ENCODE data around the gene PTGES. TPM values are rescaled to one million over a fixed set of nuclear protein-coding genes. Genes with fewer than 3 reads are reported as not detected.

The PTGES gene
- total RNA-seq, 1 experiment from 2014 or later = 17.2 TPM

DNA sequence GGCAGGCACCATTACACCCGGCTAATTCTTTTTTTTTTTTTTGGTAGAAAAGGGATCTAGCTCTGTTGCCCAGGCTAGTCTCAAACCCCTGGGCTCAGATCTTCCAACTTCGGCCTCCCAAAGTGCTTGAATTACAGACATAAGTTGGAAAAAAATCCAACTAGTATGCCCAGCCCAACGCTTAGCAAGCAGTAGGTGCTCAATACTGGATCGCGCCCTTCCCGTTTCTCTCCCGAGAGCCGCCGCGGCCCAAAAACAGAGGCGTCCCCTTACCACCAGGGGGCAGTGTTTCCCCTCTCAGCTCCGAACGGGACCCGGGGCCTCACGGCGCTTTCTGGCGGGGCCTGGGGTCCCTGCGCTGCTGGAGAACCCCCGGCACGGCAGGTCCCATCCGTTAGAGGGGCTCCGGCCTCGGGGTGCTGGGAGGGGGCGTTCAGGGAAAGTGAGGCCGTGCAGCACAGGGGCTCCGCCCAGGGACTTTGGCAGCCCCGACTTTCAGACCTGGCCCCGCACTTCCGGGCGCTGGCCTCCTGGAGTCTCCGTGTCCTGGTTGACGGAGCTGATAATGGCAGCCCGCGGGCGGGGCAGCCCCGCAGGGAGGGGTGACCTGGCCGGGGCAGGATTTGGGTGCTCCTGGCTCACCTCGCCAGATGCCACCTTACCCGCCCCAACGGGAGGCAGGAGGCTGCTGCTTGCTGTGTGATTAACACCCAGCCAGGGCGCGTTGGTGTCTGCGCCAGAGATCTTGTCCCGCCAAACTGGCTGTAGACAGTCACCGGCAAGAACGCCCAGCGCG lies 15.2 kb downstream of the PTGES start:
- no peaks in the 10 kb centered on the region for H3K9me2 ChIP-seq (ENCODE audit: insufficient read depth)
- H4K20me1 ChIP-seq (ENCODE audit: insufficient read depth) = no peaks in the 10 kb centered on the region
- H3K36me3 ChIP-seq (ENCODE audit: control insufficient read depth in 1 of 2, insufficient read depth in 2 of 2, low read length in 2 of 2) = no peaks in the 10 kb centered on the region
- no peaks in the 10 kb centered on the region for H3K27me3 ChIP-seq (ENCODE audit: insufficient read depth, low read length)
- BruUV-seq (replicated peaks) = no TSS peak
- H3K9me3 ChIP-seq (ENCODE audit: control insufficient read depth in 1 of 2, insufficient read depth in 1 of 2, low read depth in 1 of 2, low read length in 2 of 2) = no peaks in the 10 kb centered on the region
- no peaks in the 10 kb centered on the region for H3K79me2 ChIP-seq (ENCODE audit: insufficient read depth, low read length)
- ChIA-PET CTCF (interaction anchor here (0.5 to 3.4 kb wide), 22 partner anchors 9 to 606 kb away, joined by 3 to 54 read pairs (median 6); partner anchors contain the start of genes NTMT1 and PTGES), RAD21 (ENCODE audit: low non-redundant PET in 1 of 2, low total read pairs in 2 of 2, uncharacterized antibody in 2 of 2, unreplicated experiment in 2 of 2) (interaction anchor here (0.6 to 2.0 kb wide), 10 partner anchors 11 to 53 kb away, joined by 3 to 9 read pairs (median 4); no protein-coding TSS in a partner anchor), POLR2A (interaction anchor here (0.6 to 2.0 kb wide), 9 partner anchors 8 to 598 kb away, joined by 3 to 11 read pairs (median 4); partner anchors contain the start of gene PTGES)
- peak overlapping the region; percentile 77 for H3K27ac ChIP-seq (ENCODE audit: low read depth, low read length)
- peak overlapping the region; percentile 71 for H3K9ac ChIP-seq (ENCODE audit: low read length)
- intact Hi-C loops (cut with micrococcal nuclease) = loop anchor here (1.0 kb wide), 1 partner anchor 46 kb away; no protein-coding TSS in a partner anchor
- peak overlapping the region; percentile 97 for H3K4me2 ChIP-seq (ENCODE audit: low read length)
- H2AFZ ChIP-seq (ENCODE audit: low read depth, low read length, poor library complexity, severe bottlenecking) = peak overlapping the region; percentile 74
- ATAC-seq = peak; percentile 90
- peak; percentile 51 for DNase-seq (ENCODE audit: low read depth, low spot score)
- H3K4me3 ChIP-seq (replicated peaks in 1 of 2; ENCODE audit: low read depth in 1 of 2, low read length in 2 of 2) = peak overlapping the region; percentile 38 to 61
- H3K4me1 ChIP-seq (ENCODE audit: control insufficient read depth in 1 of 2, insufficient read depth in 2 of 2, low read length in 2 of 2) = peaks cover 7 to 17% of the 10 kb centered on the region in 2 experiments; a peak in 3 of 4 replicates
- TF ChIP-seq EGR1 (IDR thresholded peaks at IDR 0.05; ENCODE audit: low read depth) = no peak
- peak; percentile 41 for TF ChIP-seq ZBTB33 (IDR thresholded peaks at IDR 0.05; ENCODE audit: extremely low read depth, insufficient replicate concordance, low read length)
- no peak for TF ChIP-seq SP1 (IDR thresholded peaks at IDR 0.05; ENCODE audit: low read depth)
- TF ChIP-seq REST (IDR thresholded peaks at IDR 0.05; ENCODE audit: low read depth) = no peak
- TF ChIP-seq SRF (IDR thresholded peaks at IDR 0.05; ENCODE audit: low read depth) = no peak
- TF ChIP-seq ZNF274 (IDR thresholded peaks at IDR 0.05; ENCODE audit: low read depth, low read length) = no peak
- TF ChIP-seq, protein P1, sequence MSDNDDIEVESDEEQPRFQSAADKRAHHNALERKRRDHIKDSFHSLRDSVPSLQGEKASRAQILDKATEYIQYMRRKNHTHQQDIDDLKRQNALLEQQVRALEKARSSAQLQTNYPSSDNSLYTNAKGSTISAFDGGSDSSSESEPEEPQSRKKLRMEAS (IDR thresholded peaks at IDR 0.05) = no peak
- TF ChIP-seq, protein P2, sequence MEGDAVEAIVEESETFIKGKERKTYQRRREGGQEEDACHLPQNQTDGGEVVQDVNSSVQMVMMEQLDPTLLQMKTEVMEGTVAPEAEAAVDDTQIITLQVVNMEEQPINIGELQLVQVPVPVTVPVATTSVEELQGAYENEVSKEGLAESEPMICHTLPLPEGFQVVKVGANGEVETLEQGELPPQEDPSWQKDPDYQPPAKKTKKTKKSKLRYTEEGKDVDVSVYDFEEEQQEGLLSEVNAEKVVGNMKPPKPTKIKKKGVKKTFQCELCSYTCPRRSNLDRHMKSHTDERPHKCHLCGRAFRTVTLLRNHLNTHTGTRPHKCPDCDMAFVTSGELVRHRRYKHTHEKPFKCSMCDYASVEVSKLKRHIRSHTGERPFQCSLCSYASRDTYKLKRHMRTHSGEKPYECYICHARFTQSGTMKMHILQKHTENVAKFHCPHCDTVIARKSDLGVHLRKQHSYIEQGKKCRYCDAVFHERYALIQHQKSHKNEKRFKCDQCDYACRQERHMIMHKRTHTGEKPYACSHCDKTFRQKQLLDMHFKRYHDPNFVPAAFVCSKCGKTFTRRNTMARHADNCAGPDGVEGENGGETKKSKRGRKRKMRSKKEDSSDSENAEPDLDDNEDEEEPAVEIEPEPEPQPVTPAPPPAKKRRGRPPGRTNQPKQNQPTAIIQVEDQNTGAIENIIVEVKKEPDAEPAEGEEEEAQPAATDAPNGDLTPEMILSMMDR (IDR thresholded peaks at IDR 0.05 in 2 of 3, conservative IDR thresholded peaks at IDR 0.05 in 1 of 3; ENCODE audit: borderline replicate concordance in 1 of 3, insufficient read depth in 1 of 3, low read depth in 2 of 3, low read length in 2 of 3) = peak; percentile 86 to 96 (median 92)
- TF ChIP-seq, protein P3, sequence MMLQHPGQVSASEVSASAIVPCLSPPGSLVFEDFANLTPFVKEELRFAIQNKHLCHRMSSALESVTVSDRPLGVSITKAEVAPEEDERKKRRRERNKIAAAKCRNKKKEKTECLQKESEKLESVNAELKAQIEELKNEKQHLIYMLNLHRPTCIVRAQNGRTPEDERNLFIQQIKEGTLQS (IDR thresholded peaks at IDR 0.05) = no peak
- no peak for TF ChIP-seq TCF7L2 (IDR thresholded peaks at IDR 0.05; ENCODE audit: borderline replicate concordance, extremely low read depth, insufficient read depth, insufficient read length)
- TF ChIP-seq POLR2A (IDR thresholded peaks at IDR 0.05; ENCODE audit: borderline replicate concordance, extremely low read depth, insufficient read depth, insufficient read length) = no peak
- TF ChIP-seq SIN3A (IDR thresholded peaks at IDR 0.05; ENCODE audit: low read depth) = no peak
- TF ChIP-seq ELF1 (IDR thresholded peaks at IDR 0.05; ENCODE audit: borderline replicate concordance, low read depth) = no peak; the same call in 1 of the 2 replicates
- TF ChIP-seq POLR2AphosphoS5 (IDR thresholded peaks at IDR 0.05; ENCODE audit: low read depth, low read length) = peak; percentile 58
- no peak for TF ChIP-seq EZH2 (IDR thresholded peaks at IDR 0.05)
- TF ChIP-seq ZFX (IDR thresholded peaks at IDR 0.05) = 0 out of 2 replicates have a peak, but pooled peaks have one; percentile 37
- TF ChIP-seq CBX3 (IDR thresholded peaks at IDR 0.05; ENCODE audit: low read depth) = no peak
- TF ChIP-seq FOSL1 (IDR thresholded peaks at IDR 0.05; ENCODE audit: low read depth) = no peak

Data from HCT116 (cell line).